GM21367 (cell line): Measurements from ENCODE around the gene SHISA6.

Experiments
- ATAC-seq: cut with Tn5 transposase; IDR thresholded peaks from one replicate; pipeline ENCODE4 v1.9.1; 2021; ENCODE audit not compliant: unreplicated experiment

The SHISA6 gene

GRCh38 chr17:11240841-11241610, at the start of gene SHISA6:
Gene SHISA6 (plus strand): TSS chr17:11241213.
- ATAC-seq: no peak

- no peak for ATAC-seq
These were observed 45.2 kb upstream of the SHISA6 start for GRCh38 chr17:11195801-11196200.

GRCh38 chr17:11204991-11205390, 36.0 kb upstream of the SHISA6 start:
- no peak for ATAC-seq

GRCh38 chr17:11205659-11206058, 35.4 kb upstream of the SHISA6 start:
- no peak for ATAC-seq

- ATAC-seq: no peak
These were observed 31.1 kb upstream of the SHISA6 start for GRCh38 chr17:11209906-11210305.

- no peak for ATAC-seq
These were observed 28.2 kb upstream of the SHISA6 start for GRCh38 chr17:11212792-11213191.

GRCh38 chr17:11216976-11217375, 24.0 kb upstream of the SHISA6 start:
- ATAC-seq: no peak

- no peak for ATAC-seq
These were observed 19.8 kb upstream of the SHISA6 start for GRCh38 chr17:11221196-11221595.

GRCh38 chr17:11221721-11222120, 19.3 kb upstream of the SHISA6 start:
- no peak for ATAC-seq

- ATAC-seq: no peak
These were observed 2.3 kb upstream of the SHISA6 start for GRCh38 chr17:11238705-11239104.

- no peak for ATAC-seq
These were observed 1.5 kb upstream of the SHISA6 start for GRCh38 chr17:11239379-11239970.

- ATAC-seq: no peak
These were observed 772 bp upstream of the SHISA6 start for GRCh38 chr17:11240041-11240840.

- ATAC-seq: no peak
These were observed 706 bp downstream of the SHISA6 start for GRCh38 chr17:11241611-11242226.

GRCh38 chr17:11242411-11242810, 1.4 kb downstream of the SHISA6 start:
- no peak for ATAC-seq

GRCh38 chr17:11244776-11245175, 3.8 kb downstream of the SHISA6 start:
- ATAC-seq: no peak

GRCh38 chr17:11245187-11245586, 4.2 kb downstream of the SHISA6 start:
- ATAC-seq: no peak

GRCh38 chr17:11245791-11246190, 4.8 kb downstream of the SHISA6 start:
- ATAC-seq: no peak

- ATAC-seq: no peak
These were observed 9.1 kb downstream of the SHISA6 start for GRCh38 chr17:11250161-11250560.

- ATAC-seq: no peak
These were observed 10.6 kb downstream of the SHISA6 start for GRCh38 chr17:11251561-11252107.

- no peak for ATAC-seq
These were observed 11.1 kb downstream of the SHISA6 start for GRCh38 chr17:11252146-11252545.

GRCh38 chr17:11256877-11257276, 15.9 kb downstream of the SHISA6 start:
- ATAC-seq: no peak
